ENCODE data around the gene EIF3J. TPM values are rescaled to one million over a fixed set of nuclear protein-coding genes. Genes with fewer than 3 reads are reported as not detected.

EIF3J gene
- total and polyA plus RNA-seq, 10 of the 15 experiments (the other 5 are each of a cell fraction or from before 2014, with no cell fraction given) = 34.7 to 126 (median 64.1) TPM

- ChIA-PET POLR2A (no interaction called here), SMC1A (ENCODE audit: uncharacterized antibody, unreplicated experiment) (no interaction called here), CTCF (interaction anchor here (0.8 to 1.3 kb wide), 2 partner anchors 8 to 13 kb away, joined by 4 read pairs; no protein-coding TSS in a partner anchor), RAD21 (ENCODE audit: unreplicated experiment) (no interaction called here)
- Histone ChIP-seq H3K36me3 (ENCODE audit: control insufficient read depth in 2 of 2, insufficient read depth in 2 of 2, low read length in 1 of 2) (peaks cover 14 to 31% of the 10 kb centered on the region in 2 experiments), H3K9me3 (replicated peaks; ENCODE audit: control insufficient read depth, insufficient read depth, low read length) (peaks cover 3% of the 10 kb centered on the region; the same call in 1 of the 3 replicates), H3K4me2 (ENCODE audit: control insufficient read depth, insufficient read depth) (no peak overlapping the region), H3K79me2 (ENCODE audit: control insufficient read depth, insufficient read depth, low read length) (no peaks in the 10 kb centered on the region), H3K27ac (ENCODE audit: control insufficient read depth, insufficient read depth) (no peak overlapping the region; the same call in 1 of the 2 replicates), H4K20me1 (ENCODE audit: control insufficient read depth, insufficient read depth) (no peaks in the 10 kb centered on the region; the same call in 1 of the 2 replicates), H2AFZ (ENCODE audit: control insufficient read depth, low read depth, low read length) (no peak overlapping the region), H3K27me3 (replicated peaks in 1 of 2; ENCODE audit: control insufficient read depth in 2 of 2, insufficient read depth in 2 of 2, low read length in 1 of 2) (no peaks in the 10 kb centered on the region), H3K4me1 (ENCODE audit: control insufficient read depth, insufficient read depth, low read length) (no peaks in the 10 kb centered on the region), H3K4me3 (no peak overlapping the region), H3K9ac (ENCODE audit: control insufficient read depth, insufficient read depth, low read length) (no peak overlapping the region)
- FAIRE-seq (no peak), DNase-seq (ENCODE audit: low read depth, low spot score) (no peak), ATAC-seq (no peak)
- WGBS (ENCODE audit: insufficient coverage, insufficient replicate concordance, low lambda C conversion rate, missing lambda C conversion rate) = 89% methylated on average over 4 of the region's 4 CpGs
- TF ChIP-seq RB1 (IDR thresholded peaks at IDR 0.05; ENCODE audit: borderline replicate concordance) (no peak), POLR2A (IDR thresholded peaks at IDR 0.05; ENCODE audit: low read depth, low read length) (peak; percentile 54; the same call in 1 of the 2 replicates)
- in situ Hi-C loops (cut with MboI) (no loop called here), intact Hi-C loops (cut with micrococcal nuclease; ENCODE audit: unreplicated experiment) (no loop called here)
- BruUV-seq (replicated peaks) = no TSS peak
Observed at GRCh38 chr15:44570361-44570760, 33.4 kb downstream of the EIF3J start.

GRCh38 chr15:44573386-44573785 lies 36.4 kb downstream of the EIF3J start:
- no peak for FAIRE-seq
- peaks cover 6 to 16% of the 10 kb centered on the region in 2 experiments for H3K36me3 ChIP-seq (ENCODE audit: control insufficient read depth in 2 of 2, insufficient read depth in 2 of 2, low read length in 1 of 2)
- ChIA-PET SMC1A (ENCODE audit: uncharacterized antibody, unreplicated experiment) (interaction anchor here (0.6 kb wide), 1 partner anchor 168 kb away, joined by 3 read pairs; no protein-coding TSS in a partner anchor), RAD21 (ENCODE audit: unreplicated experiment) (interaction anchor here (1.2 kb wide), 1 partner anchor 163 kb away, joined by 3 read pairs; the partner anchor contains the start of gene TRIM69), POLR2A (interaction anchor here (0.5 to 1.0 kb wide), 2 partner anchors 34 to 93 kb away, joined by 3 read pairs; no protein-coding TSS in a partner anchor), CTCF (interaction anchor here (1.8 kb wide), 1 partner anchor 11 kb away, joined by 6 read pairs; no protein-coding TSS in a partner anchor)
- H3K9ac ChIP-seq (ENCODE audit: control insufficient read depth, insufficient read depth, low read length) = no peak overlapping the region
- H3K4me2 ChIP-seq (ENCODE audit: control insufficient read depth, insufficient read depth) = no peak overlapping the region
- in situ Hi-C loops (cut with MboI) (no loop called here), intact Hi-C loops (cut with micrococcal nuclease; ENCODE audit: unreplicated experiment) (no loop called here)
- ATAC-seq = no peak
- H3K27me3 ChIP-seq (replicated peaks in 1 of 2; ENCODE audit: control insufficient read depth in 2 of 2, insufficient read depth in 2 of 2, low read length in 1 of 2) = no peaks in the 10 kb centered on the region
- no TSS peak for BruUV-seq (replicated peaks)
- H4K20me1 ChIP-seq (ENCODE audit: control insufficient read depth, insufficient read depth) = no peaks in the 10 kb centered on the region; the same call in 1 of the 2 replicates
- no peaks in the 10 kb centered on the region for H3K79me2 ChIP-seq (ENCODE audit: control insufficient read depth, insufficient read depth, low read length)
- DNase-seq (ENCODE audit: low read depth, low spot score) = no peak
- H3K9me3 ChIP-seq (replicated peaks; ENCODE audit: control insufficient read depth, insufficient read depth, low read length) = no peaks in the 10 kb centered on the region
- no peaks in the 10 kb centered on the region for H3K4me1 ChIP-seq (ENCODE audit: control insufficient read depth, insufficient read depth, low read length)
- over 99% methylated on average over 6 of the region's 6 CpGs for whole genome bisulfite sequencing (ENCODE audit: insufficient coverage, insufficient replicate concordance, low lambda C conversion rate, missing lambda C conversion rate)
- H3K4me3 ChIP-seq = no peak overlapping the region
- no peak overlapping the region for H3K27ac ChIP-seq (ENCODE audit: control insufficient read depth, insufficient read depth)
- TF ChIP-seq IRF3 (IDR thresholded peaks at IDR 0.05) (no peak), KLF5 (IDR thresholded peaks at IDR 0.05; ENCODE audit: partially characterized antibody) (no peak), ZBED1 (IDR thresholded peaks at IDR 0.05; ENCODE audit: borderline replicate concordance) (no peak), SP1 (IDR thresholded peaks at IDR 0.05; ENCODE audit: low read depth, low read length) (no peak), SREBF1 (IDR thresholded peaks at IDR 0.05; ENCODE audit: low read length) (no peak), TCF12 (IDR thresholded peaks at IDR 0.05; ENCODE audit: low read depth, low read length) (no peak), SREBF2 (IDR thresholded peaks at IDR 0.05; ENCODE audit: low read length) (no peak)
- TF ChIP-seq, protein P1, sequence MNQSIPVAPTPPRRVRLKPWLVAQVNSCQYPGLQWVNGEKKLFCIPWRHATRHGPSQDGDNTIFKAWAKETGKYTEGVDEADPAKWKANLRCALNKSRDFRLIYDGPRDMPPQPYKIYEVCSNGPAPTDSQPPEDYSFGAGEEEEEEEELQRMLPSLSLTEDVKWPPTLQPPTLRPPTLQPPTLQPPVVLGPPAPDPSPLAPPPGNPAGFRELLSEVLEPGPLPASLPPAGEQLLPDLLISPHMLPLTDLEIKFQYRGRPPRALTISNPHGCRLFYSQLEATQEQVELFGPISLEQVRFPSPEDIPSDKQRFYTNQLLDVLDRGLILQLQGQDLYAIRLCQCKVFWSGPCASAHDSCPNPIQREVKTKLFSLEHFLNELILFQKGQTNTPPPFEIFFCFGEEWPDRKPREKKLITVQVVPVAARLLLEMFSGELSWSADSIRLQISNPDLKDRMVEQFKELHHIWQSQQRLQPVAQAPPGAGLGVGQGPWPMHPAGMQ (IDR thresholded peaks at IDR 0.05; ENCODE audit: borderline replicate concordance) = no peak
- no peak overlapping the region for H2AFZ ChIP-seq (ENCODE audit: control insufficient read depth, low read depth, low read length)

All from GM12878 (cell line).